Keratinocyte (primary cell): Measurements from ENCODE around the gene CCDC182.

Source experiments
- EZH2 ChIP-seq: IDR thresholded peaks from one replicate; pipeline ENCODE4 v1.6.1; 2012; ENCODE audit warnings: inconsistent platforms, mild to moderate bottlenecking, low read length, moderate library complexity
- TF ChIP-seq, protein P1 (sequence below), 3 experiments: IDR thresholded peaks in 1 of 3; conservative IDR thresholded peaks in 1 of 3; optimal IDR thresholded peaks in 1 of 3; 2 replicates in 2 of 3; 3 replicates in 1 of 3; pipeline versions ENCODE3 to v1.5.1; 2011; ENCODE audit warnings: low read length in 3 of 3, mild to moderate bottlenecking in 3 of 3, moderate library complexity in 2 of 3, control low read depth in 1 of 3, inconsistent platforms in 1 of 3; ENCODE audit not compliant: insufficient read depth in 2 of 3; ENCODE audit errors: extremely low read depth in 1 of 3

DNA sequence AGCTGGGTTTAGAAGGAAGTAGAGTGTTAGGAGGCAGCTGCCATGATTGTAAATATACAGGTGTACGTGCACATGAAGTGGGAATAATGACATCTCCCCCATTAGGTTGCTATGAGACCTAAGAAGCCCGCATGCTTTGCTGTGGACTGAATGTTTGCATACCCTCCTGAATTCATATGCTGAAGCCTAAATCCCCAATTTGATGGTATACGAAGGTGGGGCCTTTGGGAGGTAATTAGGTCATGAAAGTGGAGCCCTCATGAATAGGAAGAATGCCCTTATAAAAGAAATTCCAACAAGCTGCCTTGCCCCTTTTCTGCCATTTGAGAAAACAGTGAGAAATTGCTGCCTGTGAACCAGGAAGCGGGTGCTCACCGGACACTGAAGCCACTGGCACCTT, 44.0 kb downstream of the CCDC182 start:
- TF ChIP-seq EZH2: no peak
- TF ChIP-seq, protein P1, sequence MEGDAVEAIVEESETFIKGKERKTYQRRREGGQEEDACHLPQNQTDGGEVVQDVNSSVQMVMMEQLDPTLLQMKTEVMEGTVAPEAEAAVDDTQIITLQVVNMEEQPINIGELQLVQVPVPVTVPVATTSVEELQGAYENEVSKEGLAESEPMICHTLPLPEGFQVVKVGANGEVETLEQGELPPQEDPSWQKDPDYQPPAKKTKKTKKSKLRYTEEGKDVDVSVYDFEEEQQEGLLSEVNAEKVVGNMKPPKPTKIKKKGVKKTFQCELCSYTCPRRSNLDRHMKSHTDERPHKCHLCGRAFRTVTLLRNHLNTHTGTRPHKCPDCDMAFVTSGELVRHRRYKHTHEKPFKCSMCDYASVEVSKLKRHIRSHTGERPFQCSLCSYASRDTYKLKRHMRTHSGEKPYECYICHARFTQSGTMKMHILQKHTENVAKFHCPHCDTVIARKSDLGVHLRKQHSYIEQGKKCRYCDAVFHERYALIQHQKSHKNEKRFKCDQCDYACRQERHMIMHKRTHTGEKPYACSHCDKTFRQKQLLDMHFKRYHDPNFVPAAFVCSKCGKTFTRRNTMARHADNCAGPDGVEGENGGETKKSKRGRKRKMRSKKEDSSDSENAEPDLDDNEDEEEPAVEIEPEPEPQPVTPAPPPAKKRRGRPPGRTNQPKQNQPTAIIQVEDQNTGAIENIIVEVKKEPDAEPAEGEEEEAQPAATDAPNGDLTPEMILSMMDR (optimal IDR thresholded peaks at IDR 0.05 in 1 of 3, IDR thresholded peaks at IDR 0.05 in 1 of 3, conservative IDR thresholded peaks at IDR 0.05 in 1 of 3; ENCODE audit: extremely low read depth in 1 of 3, insufficient read depth in 2 of 3, low read length in 3 of 3): no peak
